K562 (cell line): Measurements from ENCODE around the gene TMEM45B. TPM values are rescaled to one million over a fixed set of nuclear protein-coding genes. Genes with fewer than 3 reads are reported as not detected.

Experiments
- ASH1L ChIP-seq: fragments of 450-650 bp; IDR thresholded peaks from 2 replicates; pipeline ENCODE4 v1.6.1; 2018; ENCODE audit warnings: borderline replicate concordance, mild to moderate bottlenecking, low read depth; ENCODE audit not compliant: partially characterized antibody
- C11orf30 ChIP-seq: fragments of 450-650 bp; IDR thresholded peaks from 2 replicates; pipeline ENCODE4 v1.6.1; 2016; ENCODE audit warnings: low read depth, mild to moderate bottlenecking
- FOS ChIP-seq: IDR thresholded peaks from 3 replicates; pipeline ENCODE4 v1.6.1; 2011; ENCODE audit not compliant: insufficient read length; ENCODE audit errors: extremely low read depth
- HOXB6 ChIP-seq: fragments of 250-450 bp; sonication (Bioruptor Pico); IDR thresholded peaks from 2 replicates; pipeline ENCODE4 v1.5.1; 2022; ENCODE audit warnings: mild to moderate bottlenecking, borderline replicate concordance
- LEF1 ChIP-seq: fragments of 450-650 bp; IDR thresholded peaks from 2 replicates; pipeline ENCODE4 v1.6.1; 2016; ENCODE audit warnings: mild to moderate bottlenecking
- MAFG ChIP-seq: fragments of 450-650 bp; conservative IDR thresholded peaks from 2 replicates; pipeline ENCODE4 v1.6.1; 2016; ENCODE audit warnings: missing genetic modification characterization, missing compliant biosample characterization
- NFYB ChIP-seq: IDR thresholded peaks from 2 replicates; pipeline ENCODE4 v1.6.1; 2011; ENCODE audit warnings: mild to moderate bottlenecking, moderate library complexity; ENCODE audit not compliant: insufficient read length; ENCODE audit errors: extremely low read depth
- PML ChIP-seq: IDR thresholded peaks from 2 replicates; pipeline ENCODE4 v1.6.1; 2012; ENCODE audit warnings: low read length, inconsistent platforms
- POLR2A ChIP-seq: fragments of 450-650 bp; conservative IDR thresholded peaks from 2 replicates; pipeline ENCODE4 v1.6.1; 2016
- POLR2H ChIP-seq: IDR thresholded peaks from 2 replicates; pipeline ENCODE4 v1.6.1; 2016; ENCODE audit warnings: missing genetic modification characterization, low read depth, mild to moderate bottlenecking, control low read depth, missing compliant biosample characterization, moderate library complexity
- RBM25 ChIP-seq: fragments of 200-400 bp; formaldehyde crosslinking; IDR thresholded peaks from 2 replicates; pipeline ENCODE4 v1.6.1; 2018; ENCODE audit warnings: low read length, low read depth, moderate library complexity; ENCODE audit not compliant: severe bottlenecking
- RFX7 ChIP-seq: fragments of 250-450 bp; sonication (Bioruptor Pico); IDR thresholded peaks from 2 replicates; pipeline ENCODE4 v1.5.1; 2021; ENCODE audit warnings: mild to moderate bottlenecking
- SRSF1 ChIP-seq: fragments of 200-400 bp; formaldehyde crosslinking; IDR thresholded peaks from 2 replicates; pipeline ENCODE4 v1.6.1; 2017; ENCODE audit warnings: mild to moderate bottlenecking, low read depth, low read length, moderate library complexity
- TBP ChIP-seq: optimal IDR thresholded peaks from 2 replicates; pipeline ENCODE3; 2011; ENCODE audit warnings: low read depth, low read length, improper control_type of control experiment
- ZNF316 ChIP-seq: fragments of 450-650 bp; IDR thresholded peaks from 2 replicates; pipeline ENCODE4 v1.6.1; 2016
- polyA plus RNA-seq, 8 experiments: library from polyadenylated mRNA; depleted of rRNA in 4 of 8; stranded (reverse) in 5 of 8; unstranded in 3 of 8; fragments of >200 nt; fragmentation: Nextera tagmentation in 2 of 8; fragmentation: Illumina TruSeq in 1 of 8; extraction: Ambion mirVana in 2 of 8; extraction: Trizol in 1 of 8; gene quantifications; 2 replicates each; pipeline versions ENCODE4 v1.2.1 to v1.2.3, GENCODE V29; 2011 to 2014; ENCODE audit warnings: inconsistent platforms in 1 of 8, missing spikeins in 1 of 8
- total RNA-seq, 7 experiments: library from RNA; depleted of rRNA in 6 of 7; stranded (reverse); fragments of >200 nt in 6 of 7; fragmentation: Illumina TruSeq in 2 of 7; extraction: Trizol in 2 of 7; gene quantifications; 2 replicates each; pipeline versions ENCODE4 v1.2.1 to v1.2.3, GENCODE V29; 2011 to 2021; ENCODE audit warnings: low replicate concordance in 1 of 7
- TF ChIP-seq, protein P1 (sequence below): fragments of 200-800 bp; sonication (Bioruptor generic); IDR thresholded peaks from 2 replicates; pipeline ENCODE4 v1.6.1; 2017; ENCODE audit warnings: missing genetic modification characterization, missing compliant biosample characterization
- TF ChIP-seq, protein P2 (sequence below): fragments of 450-650 bp; IDR thresholded peaks from 2 replicates; pipeline ENCODE4 v1.6.1; 2016
- TF ChIP-seq, protein P3 (sequence below): fragments of 250-450 bp; sonication (Bioruptor Pico); IDR thresholded peaks from 2 replicates; pipeline ENCODE4 v1.8.0; 2021; ENCODE audit warnings: borderline replicate concordance, mild to moderate bottlenecking, moderate library complexity; ENCODE audit not compliant: poor library complexity, severe bottlenecking
- TF ChIP-seq, protein P4 (sequence below), 2 experiments: IDR thresholded peaks in 1 of 2; conservative IDR thresholded peaks in 1 of 2; 2 replicates each; pipeline ENCODE4 v1.6.1; 2016; ENCODE audit warnings: low read depth in 2 of 2, mild to moderate bottlenecking in 1 of 2, missing compliant biosample characterization in 1 of 2, missing genetic modification characterization in 1 of 2, moderate library complexity in 1 of 2

Gene TMEM45B
- total and polyA plus RNA-seq, 9 of the 15 experiments (the other 6 are each of a cell fraction or from before 2014, with no cell fraction given): 0.07 TPM; not detected in 8

DNA sequence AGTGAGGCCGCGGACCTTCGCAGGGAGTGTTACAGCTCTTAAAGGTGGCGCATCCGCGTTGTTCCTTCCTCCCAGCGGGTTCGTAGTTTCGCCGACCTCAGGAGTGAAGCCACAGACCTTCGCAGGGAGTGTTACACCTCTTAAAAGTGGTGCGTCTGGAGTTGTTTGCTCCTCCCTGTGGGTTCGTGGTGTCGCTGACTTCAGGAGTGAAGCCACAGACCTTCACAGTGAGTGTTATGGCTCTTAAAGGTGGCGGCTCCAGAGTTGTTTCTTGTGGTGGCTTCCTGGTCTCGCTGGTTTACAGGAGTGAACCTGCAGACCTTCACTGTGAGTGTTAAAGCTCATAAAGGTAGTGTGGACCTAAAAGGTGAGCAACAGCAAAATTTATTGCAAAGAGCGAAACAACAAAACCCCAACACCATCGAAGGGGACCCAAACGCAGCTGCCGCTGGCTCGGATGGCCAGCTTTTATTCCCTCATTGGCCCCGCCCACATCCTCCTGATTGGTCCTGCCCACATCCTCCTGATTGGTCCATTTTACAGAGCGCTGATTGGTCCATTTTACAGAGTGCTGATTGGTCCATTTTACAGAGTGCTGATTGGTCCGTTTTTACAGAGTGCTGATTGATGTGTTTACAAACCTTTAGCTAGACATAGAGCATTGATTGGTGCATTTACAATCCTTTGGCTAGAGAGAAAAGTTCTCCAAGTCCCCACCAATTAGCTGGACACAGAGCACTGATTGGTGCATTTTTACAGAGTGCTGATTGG is 1.2 kb upstream of the TMEM45B start (continued):
- TF ChIP-seq TBP (peak; percentile 46), FOS (peak; percentile 71), SRSF1 (no peak), MAFG (peak; percentile 41; the same call in 1 of the 2 replicates), LEF1 (no peak), PML (peak; percentile 30; the same call in 1 of the 2 replicates), RFX7 (no peak), HOXB6 (CRISPR knock-in tag) (no peak), RBM25 (peak; percentile 67), C11orf30 (peak; percentile 64), POLR2A (peak; percentile 56; the same call in 1 of the 2 replicates), POLR2H (tag) (peak; percentile 84), NFYB (peak; percentile 95), ASH1L (peak; percentile 83), ZNF316 (peak; percentile 90)
- TF ChIP-seq, protein P1, sequence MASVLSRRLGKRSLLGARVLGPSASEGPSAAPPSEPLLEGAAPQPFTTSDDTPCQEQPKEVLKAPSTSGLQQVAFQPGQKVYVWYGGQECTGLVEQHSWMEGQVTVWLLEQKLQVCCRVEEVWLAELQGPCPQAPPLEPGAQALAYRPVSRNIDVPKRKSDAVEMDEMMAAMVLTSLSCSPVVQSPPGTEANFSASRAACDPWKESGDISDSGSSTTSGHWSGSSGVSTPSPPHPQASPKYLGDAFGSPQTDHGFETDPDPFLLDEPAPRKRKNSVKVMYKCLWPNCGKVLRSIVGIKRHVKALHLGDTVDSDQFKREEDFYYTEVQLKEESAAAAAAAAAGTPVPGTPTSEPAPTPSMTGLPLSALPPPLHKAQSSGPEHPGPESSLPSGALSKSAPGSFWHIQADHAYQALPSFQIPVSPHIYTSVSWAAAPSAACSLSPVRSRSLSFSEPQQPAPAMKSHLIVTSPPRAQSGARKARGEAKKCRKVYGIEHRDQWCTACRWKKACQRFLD: no peak
- TF ChIP-seq, protein P2, sequence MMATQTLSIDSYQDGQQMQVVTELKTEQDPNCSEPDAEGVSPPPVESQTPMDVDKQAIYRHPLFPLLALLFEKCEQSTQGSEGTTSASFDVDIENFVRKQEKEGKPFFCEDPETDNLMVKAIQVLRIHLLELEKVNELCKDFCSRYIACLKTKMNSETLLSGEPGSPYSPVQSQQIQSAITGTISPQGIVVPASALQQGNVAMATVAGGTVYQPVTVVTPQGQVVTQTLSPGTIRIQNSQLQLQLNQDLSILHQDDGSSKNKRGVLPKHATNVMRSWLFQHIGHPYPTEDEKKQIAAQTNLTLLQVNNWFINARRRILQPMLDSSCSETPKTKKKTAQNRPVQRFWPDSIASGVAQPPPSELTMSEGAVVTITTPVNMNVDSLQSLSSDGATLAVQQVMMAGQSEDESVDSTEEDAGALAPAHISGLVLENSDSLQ: peak; percentile 35; the same call in 1 of the 2 replicates
- TF ChIP-seq, protein P3, sequence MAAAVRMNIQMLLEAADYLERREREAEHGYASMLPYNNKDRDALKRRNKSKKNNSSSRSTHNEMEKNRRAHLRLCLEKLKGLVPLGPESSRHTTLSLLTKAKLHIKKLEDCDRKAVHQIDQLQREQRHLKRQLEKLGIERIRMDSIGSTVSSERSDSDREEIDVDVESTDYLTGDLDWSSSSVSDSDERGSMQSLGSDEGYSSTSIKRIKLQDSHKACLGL (CRISPR knock-in tag): no peak
- TF ChIP-seq, protein P4, sequence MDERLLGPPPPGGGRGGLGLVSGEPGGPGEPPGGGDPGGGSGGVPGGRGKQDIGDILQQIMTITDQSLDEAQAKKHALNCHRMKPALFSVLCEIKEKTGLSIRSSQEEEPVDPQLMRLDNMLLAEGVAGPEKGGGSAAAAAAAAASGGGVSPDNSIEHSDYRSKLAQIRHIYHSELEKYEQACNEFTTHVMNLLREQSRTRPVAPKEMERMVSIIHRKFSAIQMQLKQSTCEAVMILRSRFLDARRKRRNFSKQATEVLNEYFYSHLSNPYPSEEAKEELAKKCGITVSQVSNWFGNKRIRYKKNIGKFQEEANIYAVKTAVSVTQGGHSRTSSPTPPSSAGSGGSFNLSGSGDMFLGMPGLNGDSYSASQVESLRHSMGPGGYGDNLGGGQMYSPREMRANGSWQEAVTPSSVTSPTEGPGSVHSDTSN (CRISPR knock-in tag; IDR thresholded peaks at IDR 0.05; ENCODE audit: low read depth): no peak
- TF ChIP-seq, protein P4 (tag; conservative IDR thresholded peaks at IDR 0.05; ENCODE audit: low read depth): 0 out of 2 replicates have a peak, but pooled peaks have one; percentile 34
